Measurements from ENCODE around the gene INO80E. TPM values are rescaled to one million over a fixed set of nuclear protein-coding genes. Genes with fewer than 3 reads are reported as not detected.
A peak's percentile ranks its signal among the peaks of the same experiment; 100 is the strongest.

Gene INO80E
- total and polyA plus RNA-seq, 2 donors (not counting 1 experiment from before 2014, with no cell fraction given): 103 to 113 TPM

GRCh38 chr16:29961127-29961478 lies 34.9 kb upstream of the INO80E start:
- Mint-ChIP-seq H3K27me3 (no peaks in the 10 kb centered on the region), H3K4me3 (peak overlapping the region; percentile 90), H3K27ac (peak overlapping the region; percentile 91), H3K4me1 (peaks cover 19% of the 10 kb centered on the region), H3K9me3 (ENCODE audit: insufficient read depth) (no peaks in the 10 kb centered on the region)
- 85% methylated on average over 4 of the region's 10 CpGs for WGBS (ENCODE audit: insufficient coverage)
- POLR2A ChIA-PET: interaction anchor here (0.7 to 2.7 kb wide), 6 partner anchors 11 to 787 kb away, joined by 3 to 16 read pairs (median 6); partner anchors contain the start of genes CDIPT, KCTD13, PHKG2 and TAOK2
- H3K4me3 ChIP-seq (ENCODE audit: control extremely low read depth in 1 of 5, extremely low read depth in 1 of 5, insufficient read depth in 1 of 5, low read depth in 2 of 5, low read length in 4 of 5): peak overlapping the region; percentile 5 to 86 (median 76)
- intact Hi-C loops (cut with micrococcal nuclease): loop anchor here (1.0 to 5.0 kb wide), 2 partner anchors 35 to 1111 kb away; partner anchors contain the start of genes INO80E, ZNF646 and ZNF668
- no peaks in the 10 kb centered on the region for H3K9me3 ChIP-seq (ENCODE audit: control extremely low read depth in 1 of 3, control insufficient read depth in 2 of 3, insufficient read depth in 1 of 3, low read length in 2 of 3)
- peak overlapping the region; percentile 53 to 88 for H3K27ac ChIP-seq (ENCODE audit: low read length in 2 of 2)
- H3K79me2 ChIP-seq (ENCODE audit: control insufficient read depth, insufficient read depth, low read length): peaks cover 6% of the 10 kb centered on the region
- no peaks in the 10 kb centered on the region for H3K27me3 ChIP-seq (replicated peaks in 1 of 4; ENCODE audit: control extremely low read depth in 1 of 4, control insufficient read depth in 3 of 4, insufficient read depth in 4 of 4, low read length in 3 of 4)
- H2AFZ ChIP-seq (ENCODE audit: insufficient read depth, low read depth, low read length, poor library complexity, severe bottlenecking): peak overlapping the region; percentile 95
- DNase-seq (no peak), ATAC-seq (ENCODE audit: low read depth) (no peak)
- H4K20me1 ChIP-seq (ENCODE audit: control insufficient read depth, insufficient read depth, low read length, poor library complexity, severe bottlenecking): no peaks in the 10 kb centered on the region
- H3K9ac ChIP-seq (ENCODE audit: low read length): peak overlapping the region; percentile 86
- H3K4me1 ChIP-seq (ENCODE audit: control insufficient read depth in 2 of 2, insufficient read depth in 2 of 2, low read length in 2 of 2): peaks cover 13 to 19% of the 10 kb centered on the region in 2 donors
- H3K4me2 ChIP-seq (replicated peaks; ENCODE audit: low read depth, low read length, poor library complexity, severe bottlenecking): peak overlapping the region; percentile 98
- TF ChIP-seq EZH2 (IDR thresholded peaks at IDR 0.05; ENCODE audit: borderline replicate concordance, insufficient read depth, low read depth, low read length, poor library complexity, severe bottlenecking): no peak
- no peak for TF ChIP-seq CTCF (IDR thresholded peaks at IDR 0.05)
- no peaks in the 10 kb centered on the region for H3K36me3 ChIP-seq (replicated peaks in 1 of 2; ENCODE audit: control extremely low read depth in 1 of 2, control insufficient read depth in 1 of 2, extremely low read depth in 1 of 2, insufficient read depth in 2 of 2, low read length in 1 of 2)
- CTCF ChIA-PET: interaction anchor here (0.5 to 2.2 kb wide), 8 partner anchors 12 to 444 kb away, joined by 3 to 14 read pairs (median 3); partner anchors contain the start of genes KCTD13 and TAOK2
